ENCODE data around the gene TEX22. TPM values are rescaled to one million over a fixed set of nuclear protein-coding genes. Genes with fewer than 3 reads are reported as not detected.

TEX22 gene, protein sequence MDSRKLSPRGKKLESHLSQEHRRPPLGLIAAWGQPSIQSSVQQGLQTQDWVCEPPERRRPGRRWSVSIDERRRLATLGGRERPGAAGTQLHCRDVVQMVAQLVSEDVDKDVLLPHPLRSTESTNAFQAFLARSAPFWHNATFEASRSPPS
- 1 to 10 TPM in 1 of 9 donors, under 1 TPM in 6, not detected in 2; 0.14 to 1.8 (median 0.82) TPM for total RNA-seq
- polyA plus RNA-seq: under 1 TPM in 1 of 2 donors, not detected in 1; 0.06 TPM
- long read RNA-seq, donor 1, partial matches to known transcripts: 0 of 2 reads
- long read RNA-seq, donor 1, other reads (novel, unspliced or antisense): 2 of 2 reads
- long read RNA-seq, donor 2, partial matches to known transcripts: 0 of 1 reads
- long read RNA-seq, donor 2, other reads (novel, unspliced or antisense): 1 of 1 reads
- long read RNA-seq, donor 3, partial matches to known transcripts: 0 of 3 reads
- long read RNA-seq, donor 3, other reads (novel, unspliced or antisense): 3 of 3 reads

DNA sequence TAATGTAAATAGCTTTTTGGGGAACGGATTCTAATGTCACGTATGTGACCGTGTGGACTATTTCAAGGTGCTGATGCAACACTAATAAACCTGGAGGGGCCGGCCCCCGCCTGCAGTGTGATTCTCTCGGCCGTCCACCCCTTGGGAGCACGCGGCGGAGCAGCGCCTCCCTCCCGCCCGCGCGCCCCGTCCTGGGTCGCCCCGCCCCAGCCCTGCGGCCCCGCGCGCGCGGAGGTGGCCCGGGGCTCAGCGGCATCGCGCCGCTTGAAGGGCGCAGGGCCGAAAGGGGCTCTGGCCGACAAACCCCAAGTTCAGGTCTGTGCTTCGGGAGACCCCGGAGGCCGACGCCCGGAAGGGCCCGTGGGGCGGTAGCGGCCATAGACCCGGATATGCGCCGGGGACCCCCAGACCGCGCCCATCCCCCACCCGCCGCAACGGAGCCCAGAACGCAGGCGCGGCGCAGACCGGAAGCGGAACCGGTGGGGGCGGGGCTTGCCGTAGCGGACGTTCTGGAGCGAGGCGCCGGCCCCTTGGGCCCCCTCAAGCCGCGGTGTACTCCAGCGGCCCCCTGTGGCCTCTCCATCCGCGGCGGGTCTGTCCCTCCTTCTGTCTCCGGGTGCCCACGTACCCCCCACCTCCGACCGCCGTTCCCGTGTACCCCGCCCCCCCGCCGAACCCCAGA lies at the start of gene TEX22:
TSS of gene TEX22 (plus strand) at position 495 of the 682 bp plus-strand sequence. CDS start 803 bp downstream, outside the sequence.
- Histone ChIP-seq H3K36me3 (peaks cover 0 to 26% (median 10%) of the 10 kb centered on the region in 9 donors), H3K27ac (peak within 1 kb of the TSS; percentile 74 to 97 (median 91)), H3K4me3 (peak within 1 kb of the TSS; percentile 74 to 99 (median 85)), H3K27me3 (no peaks in the 10 kb centered on the region), H3K9me3 (peaks cover 0 to 15% (median 0%) of the 10 kb centered on the region in 12 donors), H3K4me1 (peaks cover 0 to 42% (median 23%) of the 10 kb centered on the region in 12 donors)
- WGBS, 4 donors: 1 to 2% (median 1%) methylated on average over 32 to 77 of the region's 77 CpGs
- ATAC-seq: peak; percentile 74 to 94 (median 90)
- peak; percentile 92 to 96 (median 95) for DNase-seq
- intact Hi-C loops (cut with DNase I): loop anchor here in 2 of 10 donors (1.0 to 5.0 kb wide), 3 partner anchors 17 to 92 kb away; no protein-coding TSS in a partner anchor
- TF ChIP-seq, protein P1, sequence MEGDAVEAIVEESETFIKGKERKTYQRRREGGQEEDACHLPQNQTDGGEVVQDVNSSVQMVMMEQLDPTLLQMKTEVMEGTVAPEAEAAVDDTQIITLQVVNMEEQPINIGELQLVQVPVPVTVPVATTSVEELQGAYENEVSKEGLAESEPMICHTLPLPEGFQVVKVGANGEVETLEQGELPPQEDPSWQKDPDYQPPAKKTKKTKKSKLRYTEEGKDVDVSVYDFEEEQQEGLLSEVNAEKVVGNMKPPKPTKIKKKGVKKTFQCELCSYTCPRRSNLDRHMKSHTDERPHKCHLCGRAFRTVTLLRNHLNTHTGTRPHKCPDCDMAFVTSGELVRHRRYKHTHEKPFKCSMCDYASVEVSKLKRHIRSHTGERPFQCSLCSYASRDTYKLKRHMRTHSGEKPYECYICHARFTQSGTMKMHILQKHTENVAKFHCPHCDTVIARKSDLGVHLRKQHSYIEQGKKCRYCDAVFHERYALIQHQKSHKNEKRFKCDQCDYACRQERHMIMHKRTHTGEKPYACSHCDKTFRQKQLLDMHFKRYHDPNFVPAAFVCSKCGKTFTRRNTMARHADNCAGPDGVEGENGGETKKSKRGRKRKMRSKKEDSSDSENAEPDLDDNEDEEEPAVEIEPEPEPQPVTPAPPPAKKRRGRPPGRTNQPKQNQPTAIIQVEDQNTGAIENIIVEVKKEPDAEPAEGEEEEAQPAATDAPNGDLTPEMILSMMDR (IDR thresholded peaks at IDR 0.05): peak in 10 of 12 donors; percentile 7 to 53 (median 42)
- TF ChIP-seq POLR2A (IDR thresholded peaks at IDR 0.05): peak in 1 of 2 donors; percentile 78

DNA sequence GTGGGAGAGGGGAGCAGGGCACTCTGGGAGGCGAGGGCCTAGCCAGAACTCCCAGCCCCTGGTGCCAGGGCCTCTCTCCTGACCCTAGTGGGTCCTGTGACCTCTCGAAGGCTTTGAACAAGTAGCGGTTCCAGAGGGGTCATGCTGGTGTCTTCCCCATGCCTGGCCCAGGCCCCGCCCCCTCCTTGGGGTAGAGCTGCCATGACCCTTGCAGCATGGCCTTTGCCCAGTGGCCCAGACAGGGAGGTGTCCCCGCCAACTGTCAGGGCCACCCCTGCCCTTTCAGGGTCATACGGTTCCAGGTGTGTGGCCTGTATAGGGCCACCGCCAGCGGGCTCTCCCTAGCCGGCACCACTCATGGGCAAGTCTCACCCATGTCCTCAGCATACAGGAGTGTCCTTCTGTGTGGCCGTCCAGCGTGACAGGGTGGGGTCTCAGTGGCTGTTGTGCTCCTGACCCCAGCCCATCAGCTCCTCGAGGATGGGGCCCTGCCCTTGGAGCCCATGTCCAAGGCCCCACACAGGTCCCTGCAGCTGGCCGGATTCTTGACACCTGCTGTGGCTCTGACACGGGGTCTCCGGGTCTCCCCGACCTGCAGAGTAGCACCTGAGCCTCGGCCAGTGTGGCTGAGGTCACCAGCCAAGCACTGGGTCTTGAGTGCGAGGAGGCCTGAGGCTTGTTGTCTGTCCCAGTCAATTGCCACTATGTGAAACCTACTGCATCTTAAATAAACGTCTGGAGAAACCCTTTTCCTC lies 49.2 kb upstream of the TEX22 start:
- WGBS, 4 donors: 88 to 95% (median 92%) methylated on average over 8 to 19 of the region's 19 CpGs
- DNase-seq: peak in 1 of 5 donors; percentile 54
- Histone ChIP-seq H3K27ac (no peak overlapping the region), H3K9me3 (peaks cover 0 to 13% (median 0%) of the 10 kb centered on the region in 12 donors), H3K27me3 (no peaks in the 10 kb centered on the region), H3K4me3 (no peak overlapping the region), H3K4me1 (peaks cover 0 to 22% (median 12%) of the 10 kb centered on the region in 12 donors), H3K36me3 (peaks cover 0 to 10% (median 3%) of the 10 kb centered on the region in 9 donors)
- intact Hi-C loops (cut with DNase I): loop anchor here in 1 of 10 donors (2.0 to 10.0 kb wide), 2 partner anchors 84 to 144 kb away; no protein-coding TSS in a partner anchor
- ATAC-seq: no peak
- no peak for TF ChIP-seq POLR2A (IDR thresholded peaks at IDR 0.05)
- TF ChIP-seq, protein P1 (IDR thresholded peaks at IDR 0.05): no peak

DNA sequence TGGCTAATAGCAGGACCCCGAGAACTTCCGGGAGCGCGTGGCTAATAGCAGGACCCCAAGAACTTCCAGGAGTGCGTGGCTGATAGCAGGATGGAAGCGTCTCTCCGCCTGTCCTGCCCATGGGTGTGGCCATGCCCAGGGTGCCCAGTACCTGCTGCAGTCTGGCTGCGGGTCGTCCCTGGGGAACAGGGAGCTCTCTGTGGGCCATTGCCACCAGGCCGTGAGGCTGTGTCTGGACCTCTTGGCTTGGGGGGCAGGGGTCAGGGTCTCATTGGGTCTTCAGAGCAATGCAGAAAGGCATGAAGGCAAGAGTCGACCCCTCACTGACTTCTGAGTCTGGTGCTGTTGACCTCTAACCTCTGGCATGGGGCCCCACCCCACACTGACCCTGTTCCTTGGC lies 48.3 kb upstream of the TEX22 start:
- intact Hi-C loops (cut with DNase I): loop anchor here in 9 of 10 donors (2.0 to 10.0 kb wide), 9 partner anchors 33 to 258 kb away; partner anchors contain the start of gene BRF1 (in 2 of the 9)
- Histone ChIP-seq H3K36me3 (peaks cover 0 to 15% (median 7%) of the 10 kb centered on the region in 9 donors), H3K27ac (no peak overlapping the region), H3K4me1 (peaks cover 0 to 22% (median 12%) of the 10 kb centered on the region in 12 donors), H3K4me3 (no peak overlapping the region), H3K9me3 (peaks cover 0 to 6% (median 0%) of the 10 kb centered on the region in 12 donors), H3K27me3 (no peaks in the 10 kb centered on the region)
- DNase-seq: peak in 1 of 5 donors; percentile 56
- 90 to 96% (median 92%) methylated on average over 8 to 11 of the region's 11 CpGs for WGBS, 4 donors
- TF ChIP-seq, protein P1 (IDR thresholded peaks at IDR 0.05): no peak
- TF ChIP-seq POLR2A (IDR thresholded peaks at IDR 0.05): no peak
- ATAC-seq: no peak
